Measurements from ENCODE around the gene ZNF800. TPM values are rescaled to one million over a fixed set of nuclear protein-coding genes. Genes with fewer than 3 reads are reported as not detected.

Gene ZNF800
- total RNA-seq, 2 donors from 2014 or later: 20.0 to 23.7 TPM

- TF ChIP-seq POLR2A (IDR thresholded peaks at IDR 0.05): no peak
- TF ChIP-seq CTCF (IDR thresholded peaks at IDR 0.05): peak in 1 of 7 experiments; percentile 4
- peak overlapping the region; percentile 89 to 99 for H3K4me3 ChIP-seq
- peaks cover 25% of the 10 kb centered on the region for H3K4me1 ChIP-seq
- intact Hi-C loops (cut with DNase I): no loop called here
- no peaks in the 10 kb centered on the region for H3K9me3 ChIP-seq
- H3K36me3 ChIP-seq (replicated peaks in 1 of 2; ENCODE audit: insufficient read depth in 1 of 2, low read depth in 2 of 2): no peaks in the 10 kb centered on the region
- DNase-seq: peak; percentile 28 to 45 (median 37)
- no peaks in the 10 kb centered on the region for H3K27me3 ChIP-seq
- ATAC-seq: peak; percentile 56
- peak overlapping the region; percentile 88 to 99 (median 97) for H3K27ac ChIP-seq
- 0 to 1% methylated on average over 9 to 66 of the region's 66 CpGs for WGBS, 2 donors
Measured at GRCh38 chr7:127391591-127392181, 822 bp downstream of the ZNF800 start.

GRCh38 chr7:127390817-127391590 is 1.5 kb downstream of the ZNF800 start:
- TF ChIP-seq CTCF (IDR thresholded peaks at IDR 0.05) (no peak), POLR2A (IDR thresholded peaks at IDR 0.05) (no peak)
- H3K4me3 ChIP-seq: peak overlapping the region; percentile 32 to 89
- no peaks in the 10 kb centered on the region for H3K9me3 ChIP-seq
- WGBS, 2 donors: 32 to 35% methylated on average over 9 of the region's 9 CpGs
- DNase-seq (no peak), ATAC-seq (no peak)
- peaks cover 25% of the 10 kb centered on the region for H3K4me1 ChIP-seq
- intact Hi-C loops (cut with DNase I): no loop called here
- H3K36me3 ChIP-seq (replicated peaks in 1 of 2; ENCODE audit: insufficient read depth in 1 of 2, low read depth in 2 of 2): no peaks in the 10 kb centered on the region
- H3K27me3 ChIP-seq: no peaks in the 10 kb centered on the region
- peak overlapping the region in 3 of 4 donors; percentile 96 to 99 (median 98) for H3K27ac ChIP-seq

- intact Hi-C loops (cut with DNase I): no loop called here
- H3K27ac ChIP-seq: no peak overlapping the region
- no peak for ATAC-seq
- no peaks in the 10 kb centered on the region for H3K36me3 ChIP-seq (replicated peaks in 1 of 2; ENCODE audit: insufficient read depth in 1 of 2, low read depth in 2 of 2)
- 37 to 43% methylated on average over 2 of the region's 2 CpGs for WGBS, 2 donors
- H3K9me3 ChIP-seq: no peaks in the 10 kb centered on the region
- TF ChIP-seq CTCF (IDR thresholded peaks at IDR 0.05) (no peak), POLR2A (IDR thresholded peaks at IDR 0.05) (no peak)
- no peak overlapping the region for H3K4me3 ChIP-seq
- DNase-seq: no peak
- no peaks in the 10 kb centered on the region for H3K27me3 ChIP-seq
- H3K4me1 ChIP-seq: peaks cover 25% of the 10 kb centered on the region
Measured at GRCh38 chr7:127390186-127390816, 2.2 kb downstream of the ZNF800 start.

GRCh38 chr7:127389321-127389720 is 3.2 kb downstream of the ZNF800 start:
- WGBS, 2 donors: 84 to 90% methylated on average over 1 of the region's 1 CpG
- Histone ChIP-seq H3K9me3 (no peaks in the 10 kb centered on the region), H3K36me3 (replicated peaks in 1 of 2; ENCODE audit: insufficient read depth in 1 of 2, low read depth in 2 of 2) (no peaks in the 10 kb centered on the region), H3K27ac (no peak overlapping the region), H3K4me1 (peaks cover 25% of the 10 kb centered on the region), H3K4me3 (no peak overlapping the region), H3K27me3 (no peaks in the 10 kb centered on the region)
- intact Hi-C loops (cut with DNase I): no loop called here
- DNase-seq (no peak), ATAC-seq (no peak)
- TF ChIP-seq POLR2A (IDR thresholded peaks at IDR 0.05) (no peak), CTCF (IDR thresholded peaks at IDR 0.05) (no peak)
